CD4-positive, alpha-beta memory T cell (primary cell): ENCODE data around the gene RHOBTB3. TPM values are rescaled to one million over a fixed set of nuclear protein-coding genes. Genes with fewer than 3 reads are reported as not detected.

Source experiments
- CTCF ChIA-PET: fragments of 350-600 bp; sonication (Branson Sonifier 250); formaldehyde crosslinking; loops from one replicate; lab custom pipeline; 2021; ENCODE audit warnings: inconsistent platforms; ENCODE audit not compliant: partially characterized antibody; lab: Charles Lee
- POLR2A ChIA-PET: fragments of 350-600 bp; sonication (Branson Sonifier 250); formaldehyde crosslinking; loops from one replicate; lab custom pipeline; 2021; ENCODE audit not compliant: partially characterized antibody; lab: Charles Lee
- DNase-seq, 5 donors: peaks; one replicate each; pipeline versions ENCODE4 v3.0.0 to v3.0.0-alpha.2; 2020 to 2022; ENCODE audit warnings: mixed read lengths in 1 of 5
- H3K27ac ChIP-seq: one replicate; pipeline ENCODE4 v1.7.0; 2013; ENCODE audit warnings: low read depth, low read length
- H3K27me3 ChIP-seq: 2 replicates; pipeline ENCODE4 v1.7.0; 2013; ENCODE audit warnings: mild to moderate bottlenecking, low read length, moderate library complexity; ENCODE audit not compliant: insufficient read depth
- H3K36me3 ChIP-seq: 2 replicates; pipeline ENCODE4 v1.7.0; 2013; ENCODE audit warnings: mild to moderate bottlenecking, low read length, moderate library complexity; ENCODE audit not compliant: insufficient read depth
- H3K4me1 ChIP-seq: 2 replicates; pipeline ENCODE4 v1.7.0; 2013; ENCODE audit warnings: mild to moderate bottlenecking, low read length, moderate library complexity; ENCODE audit not compliant: insufficient read depth
- H3K4me3 ChIP-seq, 2 donors: one replicate each; pipeline ENCODE4 v1.7.0; 2013; ENCODE audit warnings: low read length in 2 of 2, mild to moderate bottlenecking in 1 of 2
- H3K9me3 ChIP-seq, 2 donors: one replicate each; pipeline ENCODE4 v1.7.0; 2013; ENCODE audit warnings: low read length in 2 of 2, control low read depth in 1 of 2; ENCODE audit not compliant: control insufficient read depth in 1 of 2
- H3K27ac Mint-ChIP-seq, 7 donors: one replicate each; pipeline ENCODE4 v1.8.0; 2020 to 2021; ENCODE audit warnings: mixed read lengths in 7 of 7, mild to moderate bottlenecking in 6 of 7, inconsistent platforms in 3 of 7, moderate library complexity in 3 of 7
- H3K27me3 Mint-ChIP-seq, 2 donors: one replicate each; pipeline ENCODE4 v1.8.0; 2020 to 2021; ENCODE audit warnings: mixed read lengths in 2 of 2
- H3K36me3 Mint-ChIP-seq, 2 donors: one replicate each; pipeline ENCODE4 v1.8.0; 2020 to 2021; ENCODE audit warnings: mixed read lengths in 2 of 2, inconsistent platforms in 1 of 2, mild to moderate bottlenecking in 1 of 2
- H3K4me1 Mint-ChIP-seq, 4 donors: one replicate each; pipeline ENCODE4 v1.8.0; 2020 to 2021; ENCODE audit warnings: mixed read lengths in 4 of 4, mild to moderate bottlenecking in 1 of 4
- H3K4me3 Mint-ChIP-seq, 8 donors: one replicate each; pipeline ENCODE4 v1.8.0; 2020 to 2021; ENCODE audit warnings: mixed read lengths in 8 of 8, mild to moderate bottlenecking in 7 of 8, moderate library complexity in 6 of 8, inconsistent platforms in 3 of 8
- H3K9me3 Mint-ChIP-seq, 8 donors: one replicate each; pipeline ENCODE4 v1.8.0; 2020 to 2021; ENCODE audit warnings: mixed read lengths in 8 of 8, mild to moderate bottlenecking in 5 of 8, inconsistent platforms in 3 of 8, moderate library complexity in 1 of 8
- intact Hi-C: fragments of 100-400 bp; cut with micrococcal nuclease; formaldehyde crosslinking; loops from one replicate; pipeline ENCODE4 v1.15.1; 2023
- polyA plus RNA-seq, 2 donors: library from polyadenylated mRNA; unstranded; fragments of 300-500 nt; fragmentation: Illumina TruSeq; gene quantifications; one replicate each; pipeline ENCODE4 v1.2.3, GENCODE V29; 2021
- total RNA-seq, 2 experiments: library from RNA; stranded (reverse); gene quantifications; one replicate each; pipeline ENCODE4 v1.2.3, GENCODE V29; 2021

RHOBTB3 gene
- total and polyA plus RNA-seq, 4 experiments from 2014 or later, result 0.32 to 1.8 (median 1.1) TPM

DNA sequence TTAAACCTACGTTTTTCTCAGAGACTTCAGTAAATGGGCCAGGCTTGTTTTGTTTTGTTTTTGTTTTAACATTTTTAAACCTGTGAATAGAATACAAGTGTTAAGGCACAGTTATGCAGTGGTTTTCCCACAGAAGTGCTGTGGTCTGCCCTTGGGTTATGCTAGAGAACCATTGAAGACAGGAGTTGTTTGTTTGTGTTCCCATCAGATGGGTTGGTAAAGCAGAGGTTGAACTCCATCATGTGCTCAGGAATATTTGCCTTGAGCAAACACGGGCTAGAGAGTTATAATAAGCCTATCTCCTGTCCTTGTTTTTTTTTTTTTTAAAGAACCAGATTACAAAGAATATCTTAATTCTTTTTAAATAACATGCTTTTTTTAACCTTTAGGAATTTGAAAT, 28.5 kb downstream of the RHOBTB3 start:
- ChIA-PET POLR2A (interaction anchor here (1.1 kb wide), 1 partner anchor 112 kb away, joined by 4 read pairs; no protein-coding TSS in a partner anchor), CTCF (interaction anchor here (1.5 to 1.7 kb wide), 2 partner anchors 49 to 95 kb away, joined by 3 to 5 read pairs; no protein-coding TSS in a partner anchor)
- Histone ChIP-seq H3K27me3 (no peaks in the 10 kb centered on the region), H3K4me1 (peaks cover 27% of the 10 kb centered on the region), H3K4me3 (no peak overlapping the region), H3K9me3 (no peaks in the 10 kb centered on the region), H3K27ac (no peak overlapping the region), H3K36me3 (no peaks in the 10 kb centered on the region)
- intact Hi-C loops, result loop anchor here (1.0 kb wide), 1 partner anchor 205 kb away; the partner anchor contains the start of gene SKIC3
- DNase-seq, result no peak
- Mint-ChIP-seq H3K27me3 (no peaks in the 10 kb centered on the region), H3K9me3 (no peaks in the 10 kb centered on the region), H3K27ac (peak overlapping the region in 4 of 7 donors; percentile 54 to 91 (median 83)), H3K4me3 (peak overlapping the region in 4 of 8 donors; percentile 13 to 96 (median 40)), H3K36me3 (peaks cover 0 to 3% of the 10 kb centered on the region in 2 donors), H3K4me1 (peaks cover 17 to 33% (median 27%) of the 10 kb centered on the region in 4 donors)

GRCh38 chr5:95760273-95761191, 29.4 kb downstream of the RHOBTB3 start:
- peak in 4 of 5 donors; percentile 22 to 39 (median 31) for DNase-seq
- H3K4me1 Mint-ChIP-seq, result peaks cover 17 to 33% (median 27%) of the 10 kb centered on the region in 4 donors
- peak overlapping the region; percentile 79 to 96 (median 87) for H3K4me3 Mint-ChIP-seq
- CTCF ChIA-PET, result interaction anchor here (1.5 kb wide), 1 partner anchor 96 kb away, joined by 5 read pairs; no protein-coding TSS in a partner anchor
- H3K36me3 ChIP-seq, result no peaks in the 10 kb centered on the region
- no peaks in the 10 kb centered on the region for H3K27me3 Mint-ChIP-seq
- peak overlapping the region; percentile 58 for H3K27ac ChIP-seq
- H3K4me3 ChIP-seq, result peak overlapping the region; percentile 43 to 57
- no peaks in the 10 kb centered on the region for H3K9me3 ChIP-seq
- POLR2A ChIA-PET, result interaction anchor here (1.1 kb wide), 1 partner anchor 113 kb away, joined by 4 read pairs; no protein-coding TSS in a partner anchor
- no peaks in the 10 kb centered on the region for H3K9me3 Mint-ChIP-seq
- peaks cover 27% of the 10 kb centered on the region for H3K4me1 ChIP-seq
- H3K27me3 ChIP-seq, result no peaks in the 10 kb centered on the region
- intact Hi-C loops, result loop anchor here (1.0 kb wide), 1 partner anchor 206 kb away; the partner anchor contains the start of gene SKIC3
- H3K36me3 Mint-ChIP-seq, result peaks cover 0 to 3% of the 10 kb centered on the region in 2 donors
- peak overlapping the region; percentile 77 to 94 (median 91) for H3K27ac Mint-ChIP-seq

DNA sequence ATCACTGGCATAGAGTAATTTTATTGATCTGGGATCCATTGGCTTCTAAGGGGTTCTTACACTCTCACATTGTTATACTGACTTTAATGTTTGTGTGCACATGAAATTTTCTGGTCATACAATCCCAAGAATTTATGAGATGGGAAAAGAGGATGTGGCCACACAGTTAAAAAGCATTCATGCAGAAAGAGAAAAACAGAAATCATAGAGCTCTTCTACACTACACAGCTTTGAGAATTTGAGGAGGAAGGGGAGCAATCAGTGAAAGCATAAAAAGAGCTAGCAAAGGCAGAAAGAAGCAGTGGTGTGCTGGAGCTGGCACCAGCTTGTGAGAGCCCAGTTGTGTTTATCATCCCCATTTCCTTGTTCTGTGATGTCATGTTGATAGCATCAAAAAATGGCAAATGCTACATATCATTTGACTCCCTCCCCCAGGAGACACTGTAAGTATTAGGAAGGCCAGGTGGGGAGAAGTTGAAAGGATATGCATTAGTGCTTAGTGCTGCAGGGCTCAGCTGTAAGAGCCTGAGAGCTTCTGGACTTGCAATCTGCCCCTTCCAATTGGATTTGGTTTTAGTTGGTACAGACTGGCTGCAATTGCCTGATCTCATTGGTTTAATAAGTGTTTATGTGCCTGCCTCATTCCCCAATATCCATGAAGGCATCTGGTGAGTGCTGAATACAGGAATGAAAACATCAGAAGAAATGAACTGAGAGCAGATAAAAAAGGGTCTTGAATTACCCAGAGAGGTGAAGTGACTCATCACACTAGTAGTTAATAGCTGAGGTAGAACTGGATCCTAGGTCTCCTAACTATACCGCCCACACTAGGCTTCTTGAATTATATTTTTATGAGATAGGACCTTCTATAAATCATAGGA, 30.9 kb downstream of the RHOBTB3 start:
- Mint-ChIP-seq H3K4me1 (peaks cover 17 to 33% (median 27%) of the 10 kb centered on the region in 4 donors), H3K4me3 (peak overlapping the region in 1 of 8 donors; percentile 73), H3K36me3 (peaks cover 0 to 3% of the 10 kb centered on the region in 2 donors), H3K27me3 (peaks cover 0 to 2% of the 10 kb centered on the region in 2 donors), H3K9me3 (no peaks in the 10 kb centered on the region), H3K27ac (peak overlapping the region in 2 of 7 donors; percentile 47 to 53)
- Histone ChIP-seq H3K27ac (no peak overlapping the region), H3K4me1 (peaks cover 27% of the 10 kb centered on the region), H3K27me3 (no peaks in the 10 kb centered on the region), H3K4me3 (no peak overlapping the region), H3K9me3 (no peaks in the 10 kb centered on the region), H3K36me3 (no peaks in the 10 kb centered on the region)
- ChIA-PET CTCF (interaction anchor here (0.9 to 1.6 kb wide), 5 partner anchors 19 to 116 kb away, joined by 3 to 7 read pairs (median 4); partner anchors contain the start of gene RFESD), POLR2A (interaction anchor here (0.6 to 0.9 kb wide), 2 partner anchors 130 to 777 kb away, joined by 3 to 4 read pairs; no protein-coding TSS in a partner anchor)
- intact Hi-C loops, result no loop called here
- DNase-seq, result no peak

DNA sequence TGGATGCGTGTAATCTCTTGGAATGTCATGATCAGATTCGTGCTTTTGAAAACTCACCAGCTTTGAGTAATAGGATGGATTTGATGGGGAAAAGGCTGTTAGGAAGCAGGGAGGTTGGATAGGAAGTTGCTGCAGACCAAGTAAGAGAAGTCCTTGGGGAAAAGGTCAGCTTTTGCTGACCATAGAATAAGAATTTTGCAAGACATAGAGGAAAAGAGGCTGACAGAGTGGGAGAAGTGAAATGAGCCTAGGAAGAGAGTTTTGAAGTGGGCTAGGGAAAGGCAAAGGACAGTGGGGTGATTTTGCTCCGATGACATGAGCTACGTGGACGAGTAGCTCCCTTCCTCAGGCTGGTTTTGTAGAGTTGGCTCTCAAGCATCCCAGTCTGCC, 31.5 kb downstream of the RHOBTB3 start:
- H3K4me1 ChIP-seq, result peaks cover 27% of the 10 kb centered on the region
- CTCF ChIA-PET, result interaction anchor here (0.9 to 1.6 kb wide), 4 partner anchors 19 to 98 kb away, joined by 3 to 7 read pairs (median 4); no protein-coding TSS in a partner anchor
- peaks cover 0 to 3% of the 10 kb centered on the region in 2 donors for H3K36me3 Mint-ChIP-seq
- peaks cover 17 to 33% (median 27%) of the 10 kb centered on the region in 4 donors for H3K4me1 Mint-ChIP-seq
- no peak overlapping the region for H3K4me3 Mint-ChIP-seq
- H3K27ac Mint-ChIP-seq, result peak overlapping the region in 3 of 7 donors; percentile 53 to 62 (median 53)
- no peaks in the 10 kb centered on the region for H3K27me3 ChIP-seq
- peaks cover 0 to 2% of the 10 kb centered on the region in 2 donors for H3K27me3 Mint-ChIP-seq
- no peak overlapping the region for H3K4me3 ChIP-seq
- no peaks in the 10 kb centered on the region for H3K9me3 Mint-ChIP-seq
- intact Hi-C loops, result no loop called here
- no peak for DNase-seq
- no peaks in the 10 kb centered on the region for H3K36me3 ChIP-seq
- POLR2A ChIA-PET, result interaction anchor here (0.6 to 1.2 kb wide), 2 partner anchors 60 to 776 kb away, joined by 3 read pairs; partner anchors contain the start of gene GLRX
- no peaks in the 10 kb centered on the region for H3K9me3 ChIP-seq
- H3K27ac ChIP-seq, result no peak overlapping the region

DNA sequence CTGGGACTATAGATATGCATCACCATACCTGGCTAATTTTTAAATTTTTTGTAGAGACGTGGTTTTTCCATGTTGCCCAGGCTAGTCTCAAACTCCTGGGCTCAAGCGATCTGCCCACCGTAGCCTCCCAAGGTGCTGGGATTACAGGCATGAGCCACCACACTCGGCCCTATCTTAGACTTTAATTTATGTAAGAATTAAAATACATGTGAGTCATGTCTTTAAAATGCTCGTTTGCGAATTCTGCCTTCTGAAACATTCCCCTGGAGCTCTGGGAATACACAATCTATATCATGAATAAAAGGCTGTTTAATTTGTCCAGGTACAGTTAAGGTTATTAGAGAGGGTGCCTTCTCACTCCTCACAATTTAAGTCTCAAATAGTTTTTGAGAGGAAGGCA, 32.8 kb downstream of the RHOBTB3 start:
- POLR2A ChIA-PET, result interaction anchor here (1.2 kb wide), 1 partner anchor 58 kb away, joined by 3 read pairs; the partner anchor contains the start of gene GLRX
- Mint-ChIP-seq H3K9me3 (no peaks in the 10 kb centered on the region), H3K36me3 (peaks cover 0 to 3% of the 10 kb centered on the region in 2 donors), H3K4me1 (peaks cover 17 to 33% (median 24%) of the 10 kb centered on the region in 4 donors), H3K4me3 (no peak overlapping the region), H3K27me3 (peaks cover 0 to 2% of the 10 kb centered on the region in 2 donors), H3K27ac (no peak overlapping the region)
- Histone ChIP-seq H3K27ac (no peak overlapping the region), H3K27me3 (no peaks in the 10 kb centered on the region), H3K4me1 (peaks cover 27% of the 10 kb centered on the region), H3K4me3 (no peak overlapping the region), H3K9me3 (no peaks in the 10 kb centered on the region), H3K36me3 (no peaks in the 10 kb centered on the region)
- intact Hi-C loops, result no loop called here
- CTCF ChIA-PET, result no interaction called here
- no peak for DNase-seq

- H3K4me1 Mint-ChIP-seq, result no peaks in the 10 kb centered on the region
- POLR2A ChIA-PET, result interaction anchor here (1.1 kb wide), 1 partner anchor 15 kb away, joined by 3 read pairs; no protein-coding TSS in a partner anchor
- peaks cover 0 to 2% of the 10 kb centered on the region in 2 donors for H3K27me3 Mint-ChIP-seq
- Histone ChIP-seq H3K27ac (no peak overlapping the region), H3K36me3 (no peaks in the 10 kb centered on the region), H3K4me3 (no peak overlapping the region), H3K9me3 (no peaks in the 10 kb centered on the region), H3K4me1 (no peaks in the 10 kb centered on the region), H3K27me3 (no peaks in the 10 kb centered on the region)
- CTCF ChIA-PET, result interaction anchor here (3.7 to 7.3 kb wide), 2 partner anchors 14 to 80 kb away, joined by 15 to 63 read pairs; no protein-coding TSS in a partner anchor
- intact Hi-C loops, result no loop called here
- DNase-seq, result no peak
- H3K36me3 Mint-ChIP-seq, result no peaks in the 10 kb centered on the region
- no peaks in the 10 kb centered on the region for H3K9me3 Mint-ChIP-seq
- no peak overlapping the region for H3K4me3 Mint-ChIP-seq
- no peak overlapping the region for H3K27ac Mint-ChIP-seq
Observed at GRCh38 chr5:95768731-95769130, 37.6 kb downstream of the RHOBTB3 start.
